ENCODE data around the gene ROR2.

The ROR2 gene

DNA sequence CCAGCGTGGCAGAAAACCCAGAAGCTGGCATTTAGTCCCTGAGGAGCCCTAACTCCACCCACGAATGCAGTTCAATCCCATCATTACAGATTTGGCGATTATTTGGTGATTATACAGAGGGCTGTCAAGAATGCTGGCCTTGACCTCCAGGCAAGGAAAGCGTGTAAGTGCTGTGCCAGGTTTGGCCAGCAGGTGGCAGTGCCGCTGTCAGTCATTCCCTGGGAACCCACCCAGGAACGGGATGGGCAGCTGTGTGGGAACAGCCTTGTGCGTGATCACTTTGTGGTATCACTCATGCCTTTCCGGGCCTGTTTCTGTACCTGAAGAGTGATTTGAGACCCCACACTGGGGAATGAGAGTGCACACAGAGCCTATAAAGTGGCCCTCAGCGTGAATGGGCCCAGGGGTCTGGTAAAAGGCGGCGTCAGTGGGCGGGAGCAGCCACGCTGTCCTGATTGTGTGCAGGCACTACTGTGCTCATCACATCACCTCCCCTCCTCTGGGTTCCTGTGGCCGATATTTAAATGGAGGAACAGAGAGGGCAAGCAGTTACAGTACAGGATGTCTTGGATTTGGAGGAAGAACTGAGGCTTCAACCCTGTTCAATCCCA lies 215.6 kb downstream of the ROR2 start:
- no peak overlapping the region for H3K4me3 ChIP-seq (ENCODE audit: control insufficient read depth, low read depth, low read length)
- DNase-seq (ENCODE audit: low read depth), result peak; percentile 68
- TF ChIP-seq CTCF (conservative IDR thresholded peaks at IDR 0.05; ENCODE audit: control insufficient read depth, insufficient read depth, low read depth, low read length), result peak; percentile 95

DNA sequence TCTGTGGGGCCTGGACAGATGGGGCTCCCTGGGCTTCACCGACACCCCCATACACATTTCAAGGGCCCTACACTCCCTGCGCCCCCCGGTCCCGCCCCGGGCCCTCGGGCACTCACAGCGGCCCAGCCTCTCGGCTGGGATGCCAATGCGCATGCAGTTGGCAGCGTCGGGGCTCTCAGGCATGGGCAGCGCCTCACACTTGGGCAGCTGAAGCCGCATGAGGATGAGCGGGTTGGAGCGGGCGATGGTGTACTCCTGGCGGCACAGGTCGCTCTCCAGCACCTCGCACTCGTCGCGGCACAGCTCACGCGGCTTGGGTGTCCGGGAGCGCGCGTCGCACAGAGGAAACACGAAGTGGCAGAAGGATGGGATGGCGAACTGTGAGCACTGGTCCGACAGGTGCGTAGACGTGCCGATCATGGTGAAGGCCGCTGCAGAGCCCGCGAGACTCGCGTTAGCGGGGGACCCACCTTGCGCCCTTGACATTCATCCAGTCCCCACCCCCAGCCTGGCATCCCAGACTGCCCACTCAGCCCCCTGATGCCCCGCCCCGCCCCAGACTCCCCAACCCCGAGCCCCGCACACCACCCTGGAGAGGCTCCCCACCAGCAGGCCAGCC lies 216.9 kb downstream of the ROR2 start:
- TF ChIP-seq CTCF (conservative IDR thresholded peaks at IDR 0.05; ENCODE audit: control insufficient read depth, insufficient read depth, low read depth, low read length), result no peak
- no peak overlapping the region for H3K4me3 ChIP-seq (ENCODE audit: control insufficient read depth, low read depth, low read length)
- no peak for DNase-seq (ENCODE audit: low read depth)

GRCh38 chr9:91732187-91733005 lies 217.6 kb downstream of the ROR2 start:
- DNase-seq (ENCODE audit: low read depth), result no peak
- no peak overlapping the region for H3K4me3 ChIP-seq (ENCODE audit: control insufficient read depth, low read depth, low read length)
- no peak for TF ChIP-seq CTCF (conservative IDR thresholded peaks at IDR 0.05; ENCODE audit: control insufficient read depth, insufficient read depth, low read depth, low read length)

- no peak for DNase-seq (ENCODE audit: low read depth)
- no peak for TF ChIP-seq CTCF (conservative IDR thresholded peaks at IDR 0.05; ENCODE audit: control insufficient read depth, insufficient read depth, low read depth, low read length)
- no peak overlapping the region for H3K4me3 ChIP-seq (ENCODE audit: control insufficient read depth, low read depth, low read length)
Observed at GRCh38 chr9:91730806-91731205, 219.2 kb downstream of the ROR2 start.

GRCh38 chr9:91729558-91729842 lies 220.5 kb downstream of the ROR2 start:
- H3K4me3 ChIP-seq (ENCODE audit: control insufficient read depth, low read depth, low read length), result no peak overlapping the region
- DNase-seq (ENCODE audit: low read depth), result no peak
- no peak for TF ChIP-seq CTCF (conservative IDR thresholded peaks at IDR 0.05; ENCODE audit: control insufficient read depth, insufficient read depth, low read depth, low read length)

- H3K4me3 ChIP-seq (ENCODE audit: control insufficient read depth, low read depth, low read length), result no peak overlapping the region
- no peak for DNase-seq (ENCODE audit: low read depth)
- no peak for TF ChIP-seq CTCF (conservative IDR thresholded peaks at IDR 0.05; ENCODE audit: control insufficient read depth, insufficient read depth, low read depth, low read length)
Observed at GRCh38 chr9:91727972-91728371, 222.1 kb downstream of the ROR2 start.
